GM10248 (cell line): ENCODE results near the gene DNAH17.

ENCODE experiments used
- CTCF ChIA-PET: fragments of 300-600 bp; sonication (Branson Sonifier 250); formaldehyde crosslinking; extraction: SDS; loops from one replicate; lab custom pipeline; 2021; ENCODE audit warnings: antibody characterized with exemption; lab: Yijun Ruan, JAX
- POLR2A ChIA-PET: fragments of 350-650 bp; sonication (Branson Sonifier 250); formaldehyde crosslinking; extraction: SDS; loops from one replicate; lab custom pipeline; 2020; ENCODE audit warnings: antibody characterized with exemption; lab: Yijun Ruan, JAX
- DNase-seq: peaks from one replicate; pipeline ENCODE4 v3.0.0; 2012; ENCODE audit errors: extremely low spot score
- CTCF ChIP-seq: IDR thresholded peaks from 2 replicates; pipeline ENCODE4 v1.5.1; 2012; ENCODE audit warnings: mild to moderate bottlenecking, low read depth; ENCODE audit errors: extremely low read depth, missing control alignments, control extremely low read depth

The DNAH17 gene

DNA sequence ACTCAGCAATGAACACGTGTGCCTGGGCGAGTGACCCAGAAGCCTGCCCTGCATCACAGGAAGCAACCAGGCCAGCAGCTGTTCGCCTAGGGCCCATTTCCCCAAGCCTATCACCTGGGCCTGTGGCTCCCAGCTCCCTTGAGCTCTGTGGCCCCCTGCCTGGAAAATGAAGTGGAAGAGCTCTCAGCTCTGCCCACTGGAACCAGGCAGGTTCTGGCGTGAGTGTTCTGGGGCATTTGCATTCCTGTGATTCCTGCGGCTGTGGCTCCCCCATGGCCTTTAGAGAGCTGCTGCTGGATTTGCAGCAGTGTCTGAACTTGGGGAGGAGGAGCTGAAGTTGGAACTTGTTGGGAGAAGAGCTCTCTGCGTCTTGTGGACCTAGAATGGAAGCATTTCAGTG, 175.9 kb downstream of the DNAH17 start:
- no peak for TF ChIP-seq CTCF
- DNase-seq = no peak
- ChIA-PET POLR2A (interaction anchor here (1.1 kb wide), 1 partner anchor 11 kb away, joined by 4 read pairs; no protein-coding TSS in a partner anchor), CTCF (interaction anchor here (0.7 to 6.3 kb wide), 5 partner anchors 10 to 316 kb away, joined by 3 to 29 read pairs (median 9); partner anchors contain the start of gene SOCS3)

- CTCF ChIA-PET = interaction anchor here (2.5 to 6.3 kb wide), 3 partner anchors 10 to 40 kb away, joined by 9 to 29 read pairs (median 11); partner anchors contain the start of gene SOCS3
- no peak for TF ChIP-seq CTCF
- POLR2A ChIA-PET = interaction anchor here (1.1 kb wide), 1 partner anchor 11 kb away, joined by 4 read pairs; no protein-coding TSS in a partner anchor
- DNase-seq = no peak
Observed at GRCh38 chr17:78400581-78401240, 176.5 kb downstream of the DNAH17 start.

DNA sequence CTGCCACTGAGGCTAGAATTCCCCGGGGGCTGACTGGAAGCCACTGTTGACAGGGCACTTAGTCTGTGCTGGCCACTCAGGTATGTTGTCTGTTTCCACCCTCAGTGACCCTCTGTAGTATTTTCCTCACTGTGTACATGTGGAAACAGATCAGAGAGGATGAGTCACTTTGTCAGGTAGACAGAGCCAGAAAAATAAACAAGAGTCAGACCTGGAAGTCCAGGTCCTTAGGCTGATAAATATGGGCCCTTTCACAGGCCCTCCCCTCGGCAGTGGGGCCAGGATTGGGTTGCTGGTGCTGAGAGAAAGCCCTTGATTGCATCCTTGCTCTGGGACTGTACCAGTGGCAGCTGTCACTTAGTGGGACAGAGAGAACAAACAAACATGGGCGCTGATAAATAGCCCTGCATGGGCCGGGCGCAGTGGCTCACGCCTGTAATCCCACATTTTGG, 177.5 kb downstream of the DNAH17 start:
- ChIA-PET POLR2A (no interaction called here), CTCF (interaction anchor here (2.5 to 6.3 kb wide), 3 partner anchors 9 to 39 kb away, joined by 9 to 29 read pairs (median 11); partner anchors contain the start of gene SOCS3)
- no peak for TF ChIP-seq CTCF
- DNase-seq = no peak

GRCh38 chr17:78399028-78399692, 178.0 kb downstream of the DNAH17 start:
- CTCF ChIA-PET = no interaction called here
- TF ChIP-seq CTCF = no peak
- no peak for DNase-seq
- POLR2A ChIA-PET = no interaction called here

GRCh38 chr17:78398390-78398789, 178.8 kb downstream of the DNAH17 start:
- ChIA-PET POLR2A (no interaction called here), CTCF (no interaction called here)
- no peak for TF ChIP-seq CTCF
- DNase-seq = no peak

DNA sequence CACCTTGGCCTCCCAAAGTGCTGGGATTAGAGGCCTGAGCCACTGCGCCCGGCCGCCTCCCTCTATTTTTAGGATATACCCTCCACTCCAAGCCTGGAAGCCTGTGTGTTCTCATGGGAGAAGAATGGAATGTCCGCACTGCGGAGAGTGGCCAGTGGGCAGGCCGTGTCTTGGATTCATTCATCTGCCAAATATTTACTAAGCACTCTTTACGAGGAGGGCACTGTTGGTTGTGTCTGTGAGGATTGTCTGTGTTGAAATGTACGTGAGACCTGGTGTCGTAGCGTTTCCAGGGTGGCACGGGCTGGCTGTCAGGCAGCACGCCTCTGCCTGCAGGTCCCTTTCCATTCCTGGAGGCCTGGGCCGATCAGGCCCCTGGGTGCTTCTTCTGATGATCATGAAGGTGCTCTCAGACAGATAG, 179.5 kb downstream of the DNAH17 start:
- no peak for DNase-seq
- POLR2A ChIA-PET = no interaction called here
- no peak for TF ChIP-seq CTCF
- CTCF ChIA-PET = no interaction called here
